Measurements from ENCODE around the gene HSPBAP1.

GRCh38 chr3:122716667-122717066 is 77.0 kb downstream of the HSPBAP1 start:
- TF ChIP-seq, protein P1, sequence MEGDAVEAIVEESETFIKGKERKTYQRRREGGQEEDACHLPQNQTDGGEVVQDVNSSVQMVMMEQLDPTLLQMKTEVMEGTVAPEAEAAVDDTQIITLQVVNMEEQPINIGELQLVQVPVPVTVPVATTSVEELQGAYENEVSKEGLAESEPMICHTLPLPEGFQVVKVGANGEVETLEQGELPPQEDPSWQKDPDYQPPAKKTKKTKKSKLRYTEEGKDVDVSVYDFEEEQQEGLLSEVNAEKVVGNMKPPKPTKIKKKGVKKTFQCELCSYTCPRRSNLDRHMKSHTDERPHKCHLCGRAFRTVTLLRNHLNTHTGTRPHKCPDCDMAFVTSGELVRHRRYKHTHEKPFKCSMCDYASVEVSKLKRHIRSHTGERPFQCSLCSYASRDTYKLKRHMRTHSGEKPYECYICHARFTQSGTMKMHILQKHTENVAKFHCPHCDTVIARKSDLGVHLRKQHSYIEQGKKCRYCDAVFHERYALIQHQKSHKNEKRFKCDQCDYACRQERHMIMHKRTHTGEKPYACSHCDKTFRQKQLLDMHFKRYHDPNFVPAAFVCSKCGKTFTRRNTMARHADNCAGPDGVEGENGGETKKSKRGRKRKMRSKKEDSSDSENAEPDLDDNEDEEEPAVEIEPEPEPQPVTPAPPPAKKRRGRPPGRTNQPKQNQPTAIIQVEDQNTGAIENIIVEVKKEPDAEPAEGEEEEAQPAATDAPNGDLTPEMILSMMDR (IDR thresholded peaks at IDR 0.05): no peak
- TF ChIP-seq POLR2A (IDR thresholded peaks at IDR 0.05): no peak

Data from ovary (tissue), 3 donors.